AG09309 (cell line): ENCODE data around the gene VEGFD.

Source experiments
- DNase-seq: peaks from one replicate; pipeline ENCODE4 v3.0.0-alpha.2; 2010; ENCODE audit warnings: low read depth
- H3K4me3 ChIP-seq: 2 replicates; pipeline ENCODE4 v1.5.1; 2011; ENCODE audit warnings: mild to moderate bottlenecking, low read depth, low read length, moderate library complexity; ENCODE audit not compliant: control insufficient read depth
- TF ChIP-seq, protein P1 (sequence below): IDR thresholded peaks from 2 replicates; pipeline ENCODE4 v1.5.1; 2011; ENCODE audit warnings: mild to moderate bottlenecking, low read depth, low read length, inconsistent platforms; ENCODE audit not compliant: insufficient read depth, control insufficient read depth; ENCODE audit errors: missing control alignments

VEGFD gene

DNA sequence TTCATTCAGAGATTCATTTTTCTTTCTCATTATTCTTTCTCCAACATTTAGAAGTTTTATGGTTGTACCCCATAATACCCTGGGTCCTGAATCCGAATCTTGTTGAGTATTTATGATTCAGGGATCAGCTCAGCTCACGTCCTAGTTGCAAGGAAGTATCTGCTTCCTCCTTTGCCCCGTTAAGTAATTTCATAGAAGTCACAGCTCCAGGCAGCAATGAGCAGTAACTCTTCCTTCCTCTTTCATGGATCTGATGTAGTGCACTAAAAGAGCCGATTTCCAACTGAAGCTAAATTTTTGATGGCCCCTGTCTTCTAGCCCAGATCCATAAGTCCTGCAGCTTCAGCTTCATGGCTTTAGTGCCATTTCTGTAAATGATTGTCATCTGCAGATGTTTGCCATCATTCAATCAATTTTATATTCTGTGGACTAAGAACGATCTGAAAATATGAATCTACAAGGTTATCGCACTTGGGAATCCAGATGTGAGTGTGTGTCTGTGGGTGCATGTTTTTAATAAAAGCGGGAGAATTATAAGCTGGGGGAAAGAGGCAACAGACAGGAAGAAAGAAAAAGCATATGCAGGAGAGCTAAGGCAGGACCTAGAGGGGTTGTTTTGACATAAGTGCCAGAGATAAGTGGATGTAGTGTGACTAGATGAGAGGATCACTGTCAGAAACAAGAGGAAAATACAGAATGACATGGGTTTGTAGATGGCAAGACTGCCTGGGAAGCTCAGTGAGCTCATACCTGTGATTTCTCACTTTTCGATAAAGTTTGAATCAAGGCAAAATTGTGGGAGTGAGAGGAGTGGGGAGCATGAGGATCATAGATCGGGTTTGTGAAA, 17.5 kb downstream of the VEGFD start:
- no peak overlapping the region for H3K4me3 ChIP-seq
- TF ChIP-seq, protein P1, sequence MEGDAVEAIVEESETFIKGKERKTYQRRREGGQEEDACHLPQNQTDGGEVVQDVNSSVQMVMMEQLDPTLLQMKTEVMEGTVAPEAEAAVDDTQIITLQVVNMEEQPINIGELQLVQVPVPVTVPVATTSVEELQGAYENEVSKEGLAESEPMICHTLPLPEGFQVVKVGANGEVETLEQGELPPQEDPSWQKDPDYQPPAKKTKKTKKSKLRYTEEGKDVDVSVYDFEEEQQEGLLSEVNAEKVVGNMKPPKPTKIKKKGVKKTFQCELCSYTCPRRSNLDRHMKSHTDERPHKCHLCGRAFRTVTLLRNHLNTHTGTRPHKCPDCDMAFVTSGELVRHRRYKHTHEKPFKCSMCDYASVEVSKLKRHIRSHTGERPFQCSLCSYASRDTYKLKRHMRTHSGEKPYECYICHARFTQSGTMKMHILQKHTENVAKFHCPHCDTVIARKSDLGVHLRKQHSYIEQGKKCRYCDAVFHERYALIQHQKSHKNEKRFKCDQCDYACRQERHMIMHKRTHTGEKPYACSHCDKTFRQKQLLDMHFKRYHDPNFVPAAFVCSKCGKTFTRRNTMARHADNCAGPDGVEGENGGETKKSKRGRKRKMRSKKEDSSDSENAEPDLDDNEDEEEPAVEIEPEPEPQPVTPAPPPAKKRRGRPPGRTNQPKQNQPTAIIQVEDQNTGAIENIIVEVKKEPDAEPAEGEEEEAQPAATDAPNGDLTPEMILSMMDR = no peak
- DNase-seq = no peak

DNA sequence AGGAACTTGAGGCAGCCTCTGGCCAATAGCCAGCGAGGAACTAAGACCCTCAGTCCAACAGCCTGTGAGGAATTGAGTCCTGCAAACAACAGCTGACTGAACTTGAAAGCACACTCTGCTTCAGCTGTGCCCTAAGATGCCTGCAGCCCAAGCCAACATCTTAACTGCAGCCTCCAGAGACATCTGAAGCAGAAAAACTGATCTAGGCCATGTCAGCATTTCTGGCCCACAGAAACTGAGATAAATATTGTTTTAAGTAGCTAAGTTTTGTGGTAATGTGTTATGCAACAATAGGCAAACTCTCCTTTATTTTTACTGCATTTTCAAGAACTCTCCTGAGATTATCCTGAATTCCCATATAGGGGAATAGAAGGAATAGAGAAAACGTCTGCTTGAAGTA, 24.5 kb downstream of the VEGFD start:
- TF ChIP-seq, protein P1 = no peak
- no peak overlapping the region for H3K4me3 ChIP-seq
- DNase-seq = no peak

DNA sequence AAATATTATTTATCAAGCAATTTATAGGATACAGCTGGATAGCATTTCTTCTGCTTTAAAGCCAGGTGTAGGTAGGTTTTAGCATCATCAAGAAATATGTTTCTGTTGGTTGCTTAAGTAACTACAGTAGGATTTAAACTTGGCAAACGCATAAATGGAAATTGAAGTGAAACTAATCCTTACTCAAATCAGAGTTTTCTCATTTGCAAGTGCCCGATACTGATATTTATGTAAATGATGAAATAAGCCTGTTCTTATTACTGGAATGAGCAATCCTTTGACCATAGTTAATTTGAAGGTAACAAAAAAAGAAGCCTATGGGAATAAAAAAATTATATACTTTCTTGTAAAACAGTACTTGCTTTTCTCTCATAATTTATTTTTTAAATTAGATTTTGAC, 25.7 kb downstream of the VEGFD start:
- TF ChIP-seq, protein P1 = no peak
- DNase-seq = no peak
- no peak overlapping the region for H3K4me3 ChIP-seq

DNA sequence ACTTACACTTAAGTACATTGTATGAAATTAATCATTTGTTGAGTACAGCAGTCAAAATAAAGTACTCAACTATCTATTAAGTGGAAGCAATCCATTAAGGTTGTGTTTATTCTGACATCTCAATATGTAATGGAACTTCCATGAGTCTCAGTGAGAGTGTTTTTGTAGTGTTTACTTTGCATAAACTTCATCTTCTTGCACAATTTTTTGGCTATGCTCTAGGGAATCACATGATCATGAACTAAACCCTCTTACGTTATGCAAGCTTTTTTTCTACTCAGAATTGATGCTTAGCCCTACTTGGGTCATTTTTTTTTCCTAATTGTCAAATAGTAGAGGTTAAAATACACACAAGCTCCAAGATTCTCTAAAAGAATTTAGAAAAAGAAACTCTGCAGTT, 27.8 kb downstream of the VEGFD start:
- TF ChIP-seq, protein P1 = no peak
- no peak overlapping the region for H3K4me3 ChIP-seq
- no peak for DNase-seq

DNA sequence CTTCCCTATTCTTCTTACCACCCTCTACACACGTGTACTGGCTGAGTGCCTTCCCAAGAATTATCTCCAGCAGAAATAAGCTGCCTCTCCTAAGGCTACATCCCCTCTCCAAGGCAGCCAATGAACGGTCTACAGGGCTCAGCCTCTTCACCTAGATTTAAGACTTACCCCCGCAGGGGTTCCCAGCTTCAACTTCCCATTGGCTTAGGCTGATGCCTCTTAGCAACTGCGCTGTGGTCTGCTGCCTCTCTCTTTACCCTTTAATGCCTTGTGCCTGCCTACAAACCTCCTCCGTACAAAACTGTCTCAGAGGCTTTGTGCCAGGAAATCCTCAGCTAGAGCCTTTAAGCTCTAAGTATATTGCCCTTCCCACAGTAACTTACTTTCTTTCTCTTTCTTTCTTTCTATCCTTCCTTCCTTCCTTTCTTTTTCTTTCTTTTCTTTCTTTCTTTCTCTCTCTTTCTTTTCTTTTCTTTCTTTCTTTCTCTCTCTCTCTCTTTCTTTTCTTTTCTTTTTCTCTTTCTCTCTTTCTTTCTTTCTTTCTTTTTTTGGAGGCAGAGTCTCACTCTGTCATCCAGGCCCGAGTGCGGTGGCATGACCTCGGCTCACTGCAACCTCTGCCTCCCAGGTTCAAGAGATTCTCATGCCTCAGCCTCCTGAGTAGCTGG, 33.8 kb downstream of the VEGFD start:
- DNase-seq = no peak
- TF ChIP-seq, protein P1 = no peak
- H3K4me3 ChIP-seq = no peak overlapping the region

DNA sequence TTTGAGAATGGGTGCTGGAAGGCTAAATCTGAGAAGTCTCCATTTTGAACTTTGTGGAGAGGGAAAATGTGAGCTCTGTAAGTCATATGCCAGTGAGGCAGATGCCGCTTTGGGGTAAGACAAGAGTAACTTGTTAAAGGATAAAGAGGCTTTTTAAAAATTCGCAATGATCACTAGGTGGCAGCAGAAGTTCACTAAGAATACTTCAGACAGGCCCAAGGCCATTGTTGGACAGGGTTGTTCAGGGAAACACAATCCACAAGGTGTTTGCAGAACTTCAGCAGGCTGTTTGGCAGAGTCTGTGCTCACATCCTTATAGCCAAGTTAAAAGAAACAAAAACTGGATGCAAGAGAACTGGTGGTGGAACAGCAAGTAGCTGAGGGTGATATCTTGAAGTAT, 35.2 kb downstream of the VEGFD start:
- no peak overlapping the region for H3K4me3 ChIP-seq
- TF ChIP-seq, protein P1 = peak; percentile 62
- DNase-seq = peak; percentile 32
